ENCODE data around the gene PPP1R12B.
"Not testable (repeated sequence)": the region's sequence is repeated elsewhere in the genome, so short reads cannot be mapped to it uniquely, and the experiment has no call there.

PPP1R12B gene

DNA sequence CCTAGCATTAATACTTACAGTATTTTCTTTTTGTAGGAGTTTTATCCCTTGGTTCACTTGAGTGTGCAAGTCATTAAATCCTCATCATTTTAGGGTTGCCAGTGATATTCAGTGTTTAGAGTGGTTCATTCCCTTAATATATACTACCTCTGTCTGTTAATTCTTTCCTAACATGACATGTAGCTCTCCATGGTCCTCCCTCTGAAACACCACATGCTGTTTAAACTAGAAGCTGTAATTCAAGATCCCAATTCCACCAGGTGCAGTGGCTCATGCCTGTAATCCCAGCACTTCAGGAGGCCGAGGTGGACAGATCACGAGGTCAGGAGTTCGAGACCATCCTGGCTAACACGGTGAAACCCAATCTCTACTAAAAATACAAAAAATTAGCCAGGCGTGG lies 233.9 kb downstream of the PPP1R12B start:
- H3K9me3 ChIP-seq (ENCODE audit: control insufficient read depth, low read length); H3K4me3 ChIP-seq (ENCODE audit: low read length); DNase-seq (ENCODE audit: low read depth); H3K9ac ChIP-seq (ENCODE audit: low read length); H3K27me3 ChIP-seq (replicated peaks; ENCODE audit: control insufficient read depth, insufficient read depth, low read length): not testable (repeated sequence)
- Histone ChIP-seq H3K4me1 (ENCODE audit: control insufficient read depth, insufficient read depth, low read length) (peaks cover 55% of the 10 kb centered on the region), H3K36me3 (ENCODE audit: control insufficient read depth, insufficient read depth, low read length, severe bottlenecking) (peaks cover 28% of the 10 kb centered on the region)

- no peak for DNase-seq (ENCODE audit: low read depth)
- H3K27me3 ChIP-seq (replicated peaks; ENCODE audit: control insufficient read depth, insufficient read depth, low read length), result no peaks in the 10 kb centered on the region
Observed at GRCh38 chr1:202584707-202585589, 236.4 kb downstream of the PPP1R12B start.

DNA sequence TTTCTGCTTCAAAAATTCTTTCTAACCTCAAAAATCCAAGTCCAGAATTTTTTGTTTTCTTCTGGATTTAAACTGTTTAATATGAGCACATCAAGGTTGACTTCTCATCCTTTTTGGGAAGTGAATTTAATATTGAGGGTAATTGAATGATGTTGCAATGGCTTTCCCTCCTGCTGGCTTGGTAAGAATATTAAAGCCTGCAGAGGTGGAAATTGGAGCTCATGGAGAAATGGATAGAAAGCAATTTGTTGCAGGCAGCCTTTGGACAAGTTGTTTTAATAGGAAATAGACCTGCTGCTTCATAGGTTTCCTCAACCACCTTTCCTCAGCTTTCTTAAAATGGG lies 237.1 kb downstream of the PPP1R12B start:
- H3K9me3 ChIP-seq (ENCODE audit: control insufficient read depth, low read length), result no peaks in the 10 kb centered on the region
- no peak overlapping the region for H3K9ac ChIP-seq (ENCODE audit: low read length)
- H3K27me3 ChIP-seq (replicated peaks; ENCODE audit: control insufficient read depth, insufficient read depth, low read length), result no peaks in the 10 kb centered on the region
- H3K4me3 ChIP-seq (ENCODE audit: low read length), result no peak overlapping the region
- peak; percentile 68 for DNase-seq (ENCODE audit: low read depth)
- H3K36me3 ChIP-seq (ENCODE audit: control insufficient read depth, insufficient read depth, low read length, severe bottlenecking), result peaks cover 28% of the 10 kb centered on the region
- H3K4me1 ChIP-seq (ENCODE audit: control insufficient read depth, insufficient read depth, low read length), result peaks cover 53% of the 10 kb centered on the region

More at GRCh38 chr1:202584707-202585589, 236.4 kb downstream of the PPP1R12B start:
- Histone ChIP-seq H3K9ac (ENCODE audit: low read length) (no peak overlapping the region), H3K4me1 (ENCODE audit: control insufficient read depth, insufficient read depth, low read length) (peaks cover 54% of the 10 kb centered on the region), H3K4me3 (ENCODE audit: low read length) (no peak overlapping the region), H3K36me3 (ENCODE audit: control insufficient read depth, insufficient read depth, low read length, severe bottlenecking) (peaks cover 28% of the 10 kb centered on the region), H3K9me3 (ENCODE audit: control insufficient read depth, low read length) (no peaks in the 10 kb centered on the region)

- peaks cover 48% of the 10 kb centered on the region for H3K4me1 ChIP-seq (ENCODE audit: control insufficient read depth, insufficient read depth, low read length)
- H3K27me3 ChIP-seq (replicated peaks; ENCODE audit: control insufficient read depth, insufficient read depth, low read length), result no peaks in the 10 kb centered on the region
- DNase-seq (ENCODE audit: low read depth), result peak; percentile 58
- no peak overlapping the region for H3K4me3 ChIP-seq (ENCODE audit: low read length)
- H3K36me3 ChIP-seq (ENCODE audit: control insufficient read depth, insufficient read depth, low read length, severe bottlenecking), result peaks cover 21% of the 10 kb centered on the region
- H3K9ac ChIP-seq (ENCODE audit: low read length), result peak overlapping the region; percentile 28
- H3K9me3 ChIP-seq (ENCODE audit: control insufficient read depth, low read length), result no peaks in the 10 kb centered on the region
Observed at GRCh38 chr1:202586018-202586821, 237.7 kb downstream of the PPP1R12B start.

DNA sequence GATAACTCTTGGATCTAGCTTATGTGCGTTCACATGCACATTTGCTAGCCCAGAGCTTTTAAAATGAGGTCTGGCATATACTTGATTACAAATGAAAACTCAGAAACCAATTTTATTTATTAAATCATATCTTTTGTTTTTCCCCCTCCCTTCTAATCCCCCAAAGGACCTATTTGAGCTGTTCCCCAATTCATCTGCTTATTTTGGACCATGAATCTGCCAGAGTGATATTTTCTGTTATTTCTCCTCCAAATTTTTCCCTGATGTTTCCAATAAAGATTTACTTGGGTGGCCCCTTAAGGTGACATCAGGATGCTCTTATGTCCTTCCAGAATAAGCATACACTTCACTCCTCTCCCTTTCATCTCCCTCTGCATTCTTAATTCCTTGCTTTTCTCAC lies 238.4 kb downstream of the PPP1R12B start:
- peaks cover 48% of the 10 kb centered on the region for H3K4me1 ChIP-seq (ENCODE audit: control insufficient read depth, insufficient read depth, low read length)
- no peaks in the 10 kb centered on the region for H3K9me3 ChIP-seq (ENCODE audit: control insufficient read depth, low read length)
- H3K9ac ChIP-seq (ENCODE audit: low read length), result no peak overlapping the region
- no peaks in the 10 kb centered on the region for H3K27me3 ChIP-seq (replicated peaks; ENCODE audit: control insufficient read depth, insufficient read depth, low read length)
- H3K4me3 ChIP-seq (ENCODE audit: low read length), result no peak overlapping the region
- DNase-seq (ENCODE audit: low read depth), result no peak
- H3K36me3 ChIP-seq (ENCODE audit: control insufficient read depth, insufficient read depth, low read length, severe bottlenecking), result peaks cover 17% of the 10 kb centered on the region

GRCh38 chr1:202587859-202588485 lies 239.5 kb downstream of the PPP1R12B start:
- Histone ChIP-seq H3K9me3 (ENCODE audit: control insufficient read depth, low read length) (no peaks in the 10 kb centered on the region), H3K36me3 (ENCODE audit: control insufficient read depth, insufficient read depth, low read length, severe bottlenecking) (peaks cover 15% of the 10 kb centered on the region), H3K4me1 (ENCODE audit: control insufficient read depth, insufficient read depth, low read length) (peaks cover 48% of the 10 kb centered on the region), H3K4me3 (ENCODE audit: low read length) (no peak overlapping the region), H3K9ac (ENCODE audit: low read length) (no peak overlapping the region), H3K27me3 (replicated peaks; ENCODE audit: control insufficient read depth, insufficient read depth, low read length) (no peaks in the 10 kb centered on the region)
- no peak for DNase-seq (ENCODE audit: low read depth)

- no peaks in the 10 kb centered on the region for H3K9me3 ChIP-seq (ENCODE audit: control insufficient read depth, low read length)
- H3K27me3 ChIP-seq (replicated peaks; ENCODE audit: control insufficient read depth, insufficient read depth, low read length), result no peaks in the 10 kb centered on the region
- H3K4me1 ChIP-seq (ENCODE audit: control insufficient read depth, insufficient read depth, low read length), result peaks cover 48% of the 10 kb centered on the region
- H3K9ac ChIP-seq (ENCODE audit: low read length), result no peak overlapping the region
- peak; percentile 29 for DNase-seq (ENCODE audit: low read depth)
- H3K36me3 ChIP-seq (ENCODE audit: control insufficient read depth, insufficient read depth, low read length, severe bottlenecking), result peaks cover 8% of the 10 kb centered on the region
- peak overlapping the region; percentile 6 for H3K4me3 ChIP-seq (ENCODE audit: low read length)
Observed at GRCh38 chr1:202588503-202589189, 240.1 kb downstream of the PPP1R12B start.

DNA sequence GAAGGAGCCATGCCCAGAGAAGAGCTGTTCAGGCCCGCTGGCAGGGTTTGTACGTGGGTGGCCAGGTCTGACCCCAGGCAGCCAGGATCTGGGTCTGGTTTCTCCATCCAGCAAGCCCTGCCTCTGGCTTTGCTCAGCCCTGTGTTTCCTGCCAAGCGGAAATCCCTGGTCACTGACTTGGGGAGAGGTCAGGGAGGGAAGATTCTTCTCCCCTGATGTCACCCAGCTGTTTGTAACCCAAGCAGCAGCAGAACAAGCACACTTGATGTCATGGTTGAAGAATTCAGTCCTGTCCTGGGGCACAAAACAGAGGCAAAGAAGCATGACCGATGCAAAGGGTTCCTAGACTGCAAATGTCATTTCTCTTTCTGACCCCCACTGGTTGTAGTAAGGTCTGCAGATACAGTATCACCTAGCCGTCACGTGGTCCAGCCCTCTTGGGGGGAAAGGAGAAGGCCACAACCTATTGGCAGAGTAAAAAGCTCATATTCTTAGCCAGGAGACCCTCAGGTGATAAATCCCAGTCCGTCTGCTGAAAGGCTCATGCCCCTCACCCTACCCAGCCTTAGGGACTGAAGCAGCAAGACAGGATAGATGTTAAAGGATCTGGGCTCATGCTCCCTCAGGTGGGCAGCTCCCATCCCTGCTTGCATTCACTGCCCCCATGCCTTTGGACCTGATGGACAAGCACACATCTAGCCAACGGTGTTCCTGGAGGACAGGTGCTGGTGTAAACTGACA lies 240.9 kb downstream of the PPP1R12B start:
- peak; percentile 98 for DNase-seq (ENCODE audit: low read depth)
- Histone ChIP-seq H3K4me3 (ENCODE audit: low read length) (peak overlapping the region; percentile 37), H3K9ac (ENCODE audit: low read length) (peak overlapping the region; percentile 45), H3K27me3 (replicated peaks; ENCODE audit: control insufficient read depth, insufficient read depth, low read length) (no peaks in the 10 kb centered on the region), H3K36me3 (ENCODE audit: control insufficient read depth, insufficient read depth, low read length, severe bottlenecking) (peaks cover 6% of the 10 kb centered on the region), H3K9me3 (ENCODE audit: control insufficient read depth, low read length) (no peaks in the 10 kb centered on the region), H3K4me1 (ENCODE audit: control insufficient read depth, insufficient read depth, low read length) (peaks cover 48% of the 10 kb centered on the region)

DNA sequence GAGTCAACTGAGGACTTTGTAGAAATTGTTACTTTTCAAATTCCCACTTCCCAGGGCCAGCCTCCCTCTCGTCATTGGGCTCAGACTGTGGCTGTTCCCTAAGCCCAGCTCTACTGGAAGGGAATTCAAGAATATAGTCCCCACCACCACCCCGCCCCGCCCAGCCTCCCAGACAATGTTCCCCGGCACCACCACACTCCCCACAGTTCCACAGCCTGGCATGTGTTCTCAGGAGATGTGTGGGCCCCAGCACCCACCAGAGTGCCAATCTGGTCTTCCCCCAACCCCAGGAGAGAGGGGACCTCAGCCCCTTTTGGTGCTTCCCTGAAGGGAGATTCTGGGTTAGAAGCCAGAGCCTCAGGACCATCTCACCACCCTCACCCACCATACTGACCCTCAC lies 241.6 kb downstream of the PPP1R12B start:
- no peaks in the 10 kb centered on the region for H3K27me3 ChIP-seq (replicated peaks; ENCODE audit: control insufficient read depth, insufficient read depth, low read length)
- H3K36me3 ChIP-seq (ENCODE audit: control insufficient read depth, insufficient read depth, low read length, severe bottlenecking), result peaks cover 3% of the 10 kb centered on the region
- DNase-seq (ENCODE audit: low read depth), result no peak
- no peaks in the 10 kb centered on the region for H3K9me3 ChIP-seq (ENCODE audit: control insufficient read depth, low read length)
- peaks cover 48% of the 10 kb centered on the region for H3K4me1 ChIP-seq (ENCODE audit: control insufficient read depth, insufficient read depth, low read length)
- H3K9ac ChIP-seq (ENCODE audit: low read length), result no peak overlapping the region
- no peak overlapping the region for H3K4me3 ChIP-seq (ENCODE audit: low read length)

GRCh38 chr1:202590975-202591411 lies 242.5 kb downstream of the PPP1R12B start:
- Histone ChIP-seq H3K27me3 (replicated peaks; ENCODE audit: control insufficient read depth, insufficient read depth, low read length) (no peaks in the 10 kb centered on the region), H3K4me1 (ENCODE audit: control insufficient read depth, insufficient read depth, low read length) (peaks cover 43% of the 10 kb centered on the region)
- no peak for DNase-seq (ENCODE audit: low read depth)

More at GRCh38 chr1:202590975-202591411, 242.5 kb downstream of the PPP1R12B start:
- H3K9me3 ChIP-seq (ENCODE audit: control insufficient read depth, low read length), result no peaks in the 10 kb centered on the region
- no peak overlapping the region for H3K4me3 ChIP-seq (ENCODE audit: low read length)
- peaks cover 3% of the 10 kb centered on the region for H3K36me3 ChIP-seq (ENCODE audit: control insufficient read depth, insufficient read depth, low read length, severe bottlenecking)
- H3K9ac ChIP-seq (ENCODE audit: low read length), result no peak overlapping the region

Measured in adipocyte (in vitro differentiated cells).